GM18499 (cell line): ENCODE results near the gene SMOC2.
"Not testable (repeated sequence)": the region's sequence is repeated elsewhere in the genome, so short reads cannot be mapped to it uniquely, and the experiment has no call there.

Source experiments
- ATAC-seq: cut with Tn5 transposase; IDR thresholded peaks from one replicate; pipeline ENCODE4 v1.9.1; 2021; ENCODE audit warnings: moderate number of reproducible peaks; ENCODE audit not compliant: insufficient read depth, unreplicated experiment

SMOC2 gene

DNA sequence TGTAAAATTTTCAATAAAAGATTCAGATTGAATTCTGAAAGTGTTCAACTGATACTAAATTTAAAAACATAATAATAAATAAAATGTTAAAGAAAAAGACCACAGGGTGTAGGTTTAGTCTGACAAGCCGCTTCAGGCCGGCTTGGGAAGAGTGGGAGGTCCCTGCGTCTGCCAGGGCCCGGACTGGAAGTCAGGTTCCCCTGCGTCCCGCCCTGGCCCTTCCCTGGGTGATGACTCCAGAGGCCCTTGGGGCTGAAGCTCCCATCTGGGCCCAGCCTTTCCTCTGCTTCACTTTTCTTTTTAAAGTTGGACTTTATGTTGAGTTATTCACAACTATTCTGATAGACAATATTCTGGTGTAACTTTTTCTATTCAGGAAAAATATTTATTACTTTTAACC, 93.3 kb downstream of the SMOC2 start:
- ATAC-seq, result no peak

GRCh38 chr6:168535711-168536110, 94.7 kb downstream of the SMOC2 start:
- no peak for ATAC-seq

GRCh38 chr6:168536196-168536595, 95.2 kb downstream of the SMOC2 start:
- ATAC-seq, result no peak

DNA sequence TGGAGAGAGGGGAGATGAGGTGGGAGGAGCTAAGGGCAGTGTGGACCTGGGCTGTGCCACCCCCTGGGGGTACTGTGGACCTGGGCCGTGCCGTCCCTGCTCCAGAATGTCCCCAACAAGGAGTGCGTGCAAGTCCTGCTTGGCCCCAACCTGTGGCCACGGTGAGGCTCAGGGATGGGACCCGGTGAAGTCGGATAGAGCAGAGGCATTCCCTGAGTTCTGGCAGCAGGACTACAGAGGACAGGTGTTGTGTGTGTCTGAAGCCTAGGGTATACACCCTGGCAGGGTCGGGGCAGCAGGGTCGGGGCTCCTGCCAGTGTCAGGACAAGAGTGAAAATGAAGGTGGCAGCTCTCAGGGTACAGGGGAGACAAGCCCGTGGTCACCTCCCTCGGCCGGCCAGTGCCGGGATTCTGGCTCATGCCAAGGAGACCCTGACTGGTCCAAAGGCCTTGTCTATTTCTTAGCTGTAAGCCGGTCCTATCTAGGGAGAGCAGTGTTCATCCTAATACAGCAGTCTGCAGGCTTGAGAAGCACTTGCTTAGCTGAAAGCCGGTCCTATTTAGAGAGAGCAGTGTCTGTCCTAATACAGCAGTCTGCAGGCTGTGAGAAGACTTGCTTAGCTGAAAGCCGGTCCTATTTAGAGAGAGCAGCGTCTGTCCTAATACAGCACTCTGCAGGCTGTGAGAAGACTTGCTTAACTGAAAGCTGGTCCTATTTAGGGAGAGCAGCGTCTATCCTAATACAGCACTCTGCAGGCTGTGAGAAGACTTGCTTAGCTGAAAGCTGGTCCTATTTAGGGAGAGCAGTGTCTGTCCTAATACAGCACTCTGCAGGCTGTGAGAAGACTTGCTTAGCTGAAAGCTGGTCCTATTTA, 95.9 kb downstream of the SMOC2 start:
- no peak for ATAC-seq

- ATAC-seq, result no peak
Observed at GRCh38 chr6:168537540-168537884, 96.5 kb downstream of the SMOC2 start.

DNA sequence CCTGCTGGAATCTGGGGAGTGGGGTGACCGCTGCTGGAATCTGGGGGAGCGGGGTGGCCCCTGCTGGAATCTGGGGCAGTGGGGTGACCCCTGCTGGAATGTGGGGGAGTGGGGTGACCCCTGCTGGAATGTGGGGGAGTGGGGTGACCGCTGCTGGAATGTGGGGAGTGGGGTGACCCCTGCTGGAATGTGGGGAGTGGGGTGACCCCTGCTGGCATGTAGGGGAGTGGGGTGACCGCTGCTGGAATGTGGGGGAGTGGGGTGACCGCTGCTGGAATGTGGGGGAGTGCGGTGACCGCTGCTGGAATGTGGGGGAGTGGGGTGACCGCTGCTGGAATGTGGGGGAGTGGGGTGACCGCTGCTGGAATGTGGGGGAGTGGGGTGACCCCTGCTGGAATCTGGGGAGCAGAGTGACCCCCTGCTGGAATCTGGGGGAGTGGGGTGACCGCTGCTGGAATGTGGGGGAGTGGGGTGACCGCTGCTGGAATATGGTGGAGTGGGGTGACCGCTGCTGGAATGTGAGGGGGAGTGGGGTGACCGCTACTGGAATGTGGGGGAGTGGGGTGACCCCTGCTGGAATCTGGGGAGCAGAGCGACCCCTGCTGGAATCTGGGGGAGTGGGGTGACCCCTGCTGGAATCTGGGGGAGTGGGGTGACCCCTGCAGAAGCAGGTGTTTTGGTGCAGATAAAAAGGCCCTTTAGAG, 97.4 kb downstream of the SMOC2 start:
- not testable (repeated sequence) for ATAC-seq

GRCh38 chr6:168538892-168539811, 98.2 kb downstream of the SMOC2 start:
- ATAC-seq, result no peak

DNA sequence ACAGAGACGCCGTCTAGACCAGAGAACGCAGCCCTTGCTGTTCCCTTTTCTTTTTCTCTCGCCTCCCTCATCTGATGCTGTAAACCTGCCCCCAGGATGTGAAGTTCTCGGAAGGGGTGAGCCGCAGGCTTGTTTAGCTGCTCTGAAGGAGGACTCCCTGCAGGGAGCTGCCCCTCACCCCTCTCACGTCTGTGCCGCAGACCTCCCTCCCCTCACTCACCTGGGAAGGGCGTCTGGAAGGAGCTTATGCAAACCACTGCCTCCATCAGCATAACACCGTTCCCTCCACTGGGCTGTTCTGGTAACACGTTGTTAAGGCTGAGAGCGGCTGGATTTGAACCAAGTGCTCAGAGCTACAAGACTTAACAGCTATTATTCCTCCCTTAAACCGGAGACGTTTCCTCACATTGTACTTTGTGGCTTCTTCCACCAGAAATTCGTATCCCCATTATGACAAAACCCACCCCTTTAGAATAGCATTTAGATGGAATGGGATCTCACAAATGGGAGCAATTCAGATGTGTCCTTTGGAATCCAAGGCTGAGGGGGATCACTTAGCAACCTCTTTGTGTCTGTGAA, 99.8 kb downstream of the SMOC2 start:
- no peak for ATAC-seq

GRCh38 chr6:168541307-168541706, 100.3 kb downstream of the SMOC2 start:
- ATAC-seq, result no peak

- no peak for ATAC-seq
Observed at GRCh38 chr6:168542301-168542700, 101.3 kb downstream of the SMOC2 start.

GRCh38 chr6:168545428-168545827, 104.4 kb downstream of the SMOC2 start:
- no peak for ATAC-seq

DNA sequence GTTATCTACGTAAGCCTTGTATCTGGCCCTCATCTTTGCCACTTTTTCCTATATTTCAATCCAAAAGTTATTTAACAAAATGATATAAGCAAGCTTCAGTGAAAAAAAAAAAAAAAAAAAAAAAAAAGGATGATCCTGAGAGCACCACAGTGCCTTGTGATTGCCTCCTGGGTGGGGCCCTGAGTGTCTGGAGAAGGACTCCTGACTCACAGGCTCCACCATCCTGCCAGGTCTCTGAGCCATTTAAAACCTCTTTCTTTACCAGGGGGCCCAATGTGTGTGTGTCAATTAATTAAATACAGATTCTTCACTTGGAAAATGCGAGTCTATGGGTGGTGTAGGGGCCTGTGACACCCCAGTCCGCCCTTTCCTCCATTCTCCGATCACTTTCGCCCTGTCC, 105.2 kb downstream of the SMOC2 start:
- ATAC-seq, result no peak

- ATAC-seq, result no peak
Observed at GRCh38 chr6:168546730-168547129, 105.7 kb downstream of the SMOC2 start.

- ATAC-seq, result no peak
Observed at GRCh38 chr6:168550326-168550725, 109.3 kb downstream of the SMOC2 start.

DNA sequence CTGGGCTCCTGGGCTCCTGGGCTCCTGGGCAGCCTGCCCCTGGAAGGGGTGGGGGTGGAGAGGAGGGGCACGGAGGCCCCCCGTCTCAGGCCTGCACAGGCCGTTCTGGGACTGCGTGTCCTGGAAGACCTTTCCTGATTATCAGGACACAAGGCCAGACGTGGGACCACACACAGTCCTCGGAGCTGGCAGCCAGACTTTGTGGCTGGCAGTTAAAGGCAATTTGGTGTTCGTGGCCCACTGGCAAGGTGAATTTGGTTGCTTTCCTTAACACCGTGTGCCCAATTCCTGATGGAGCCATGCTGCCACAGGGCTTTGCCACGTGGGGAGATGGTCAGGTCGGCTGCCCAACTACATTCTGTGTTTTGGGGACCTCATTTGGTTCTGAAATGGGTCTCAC, 113.5 kb downstream of the SMOC2 start:
- ATAC-seq, result no peak

- ATAC-seq, result no peak
Observed at GRCh38 chr6:168554898-168555617, 114.1 kb downstream of the SMOC2 start.

DNA sequence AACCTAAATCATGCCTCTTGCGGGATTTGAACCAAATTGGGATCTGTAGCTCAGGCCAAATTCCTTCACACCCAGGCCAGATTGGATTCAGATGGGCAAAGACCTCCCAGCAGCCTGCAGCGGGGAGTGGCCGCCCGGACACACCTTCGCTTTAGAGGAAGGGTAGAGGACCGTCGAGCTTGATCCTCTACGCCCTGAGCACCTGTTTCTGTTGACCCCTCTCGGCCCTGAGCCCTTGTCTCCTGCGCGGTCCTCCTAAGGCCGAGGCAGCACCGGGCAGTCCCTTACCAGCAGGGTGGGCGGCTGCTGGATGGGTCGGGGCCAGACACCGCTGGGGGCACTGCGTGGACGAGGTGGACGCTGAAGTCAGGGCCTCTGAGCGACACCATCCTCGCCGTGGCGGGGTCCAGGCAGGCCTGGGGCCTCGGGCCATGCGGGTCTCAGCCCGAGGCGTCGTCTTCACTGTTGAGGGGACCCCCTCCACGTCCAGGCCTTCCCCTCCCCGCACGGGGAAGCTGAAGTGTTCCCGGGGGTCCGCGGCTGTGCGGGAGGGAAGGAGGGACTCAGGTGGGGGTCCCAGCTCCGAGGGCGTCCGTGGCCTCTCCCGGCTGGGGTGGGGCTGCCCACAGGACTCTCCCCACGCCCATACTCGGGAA, 114.8 kb downstream of the SMOC2 start:
- ATAC-seq, result no peak

GRCh38 chr6:168557512-168557911, 116.5 kb downstream of the SMOC2 start:
- no peak for ATAC-seq

- ATAC-seq, result no peak
Observed at GRCh38 chr6:168558686-168559085, 117.7 kb downstream of the SMOC2 start.
